SJSA1 (cell line): Measurements from ENCODE around the gene TSPAN14. TPM values are rescaled to one million over a fixed set of nuclear protein-coding genes. Genes with fewer than 3 reads are reported as not detected.

Experiments
- DNase-seq, 2 experiments: peaks; one replicate each; pipeline ENCODE4 v3.0.0-alpha.2; 2015 to 2020; ENCODE audit warnings: low spot score in 2 of 2, low read depth in 1 of 2
- H3K27ac ChIP-seq: fragments of 250-450 bp; sonication (Bioruptor Pico); 2 replicates; pipeline ENCODE4 v1.5.1; 2020; ENCODE audit warnings: mild to moderate bottlenecking, moderate library complexity
- H3K27me3 ChIP-seq: fragments of 250-450 bp; sonication (Bioruptor Pico); replicated peaks from 2 replicates; pipeline ENCODE4 v1.5.1; 2020; ENCODE audit warnings: mild to moderate bottlenecking, moderate library complexity
- H3K36me3 ChIP-seq: fragments of 250-450 bp; sonication (Bioruptor Pico); 2 replicates; pipeline ENCODE4 v1.5.1; 2020; ENCODE audit warnings: mild to moderate bottlenecking
- H3K4me1 ChIP-seq: fragments of 250-450 bp; sonication (Bioruptor Pico); replicated peaks from 2 replicates; pipeline ENCODE4 v1.6.1; 2021; ENCODE audit warnings: mild to moderate bottlenecking
- H3K4me3 ChIP-seq: fragments of 250-450 bp; sonication (Bioruptor Pico); 2 replicates; pipeline ENCODE4 v1.5.1; 2020; ENCODE audit warnings: mild to moderate bottlenecking
- H3K9me3 ChIP-seq: fragments of 250-450 bp; sonication (Bioruptor Pico); replicated peaks from 2 replicates; pipeline ENCODE4 v1.5.1; 2020; ENCODE audit warnings: mild to moderate bottlenecking
- total RNA-seq: library from RNA; depleted of rRNA; stranded (reverse); fragments of >200 nt; shearing (Covaris generic); gene quantifications from 2 replicates; pipeline ENCODE4 v1.2.3, GENCODE V29; 2014

TSPAN14 gene
- total RNA-seq, 1 experiment from 2014 or later = 65.8 TPM

- Histone ChIP-seq H3K27ac (no peak overlapping the region), H3K9me3 (no peaks in the 10 kb centered on the region), H3K36me3 (no peaks in the 10 kb centered on the region), H3K27me3 (no peaks in the 10 kb centered on the region), H3K4me1 (peaks cover 30% of the 10 kb centered on the region), H3K4me3 (no peak overlapping the region)
- DNase-seq = no peak
Measured at GRCh38 chr10:80441831-80442230, 12.3 kb upstream of the TSPAN14 start.

- H3K4me3 ChIP-seq = no peak overlapping the region
- H3K27ac ChIP-seq = peak overlapping the region; percentile 62; the same call in 1 of the 2 replicates
- no peaks in the 10 kb centered on the region for H3K9me3 ChIP-seq
- H3K4me1 ChIP-seq = peaks cover 36% of the 10 kb centered on the region
- H3K27me3 ChIP-seq = no peaks in the 10 kb centered on the region
- no peak for DNase-seq
- H3K36me3 ChIP-seq = no peaks in the 10 kb centered on the region
Measured at GRCh38 chr10:80442879-80443278, 11.2 kb upstream of the TSPAN14 start.

- Histone ChIP-seq H3K4me1 (peaks cover 36% of the 10 kb centered on the region), H3K27ac (peak overlapping the region; percentile 62), H3K4me3 (no peak overlapping the region), H3K36me3 (no peaks in the 10 kb centered on the region), H3K27me3 (no peaks in the 10 kb centered on the region), H3K9me3 (no peaks in the 10 kb centered on the region)
- DNase-seq = peak; percentile 52 to 60
Measured at GRCh38 chr10:80443531-80443974, 10.6 kb upstream of the TSPAN14 start.

GRCh38 chr10:80444124-80444523 lies 10.0 kb upstream of the TSPAN14 start:
- peak; percentile 67 to 76 for DNase-seq
- H3K27me3 ChIP-seq = no peaks in the 10 kb centered on the region
- no peaks in the 10 kb centered on the region for H3K36me3 ChIP-seq
- H3K9me3 ChIP-seq = no peaks in the 10 kb centered on the region
- H3K27ac ChIP-seq = peak overlapping the region; percentile 62
- peaks cover 36% of the 10 kb centered on the region for H3K4me1 ChIP-seq
- H3K4me3 ChIP-seq = no peak overlapping the region

GRCh38 chr10:80444646-80445319 lies 9.3 kb upstream of the TSPAN14 start:
- no peak overlapping the region for H3K4me3 ChIP-seq
- no peaks in the 10 kb centered on the region for H3K36me3 ChIP-seq
- peak overlapping the region; percentile 62 for H3K27ac ChIP-seq
- H3K4me1 ChIP-seq = peaks cover 36% of the 10 kb centered on the region
- no peaks in the 10 kb centered on the region for H3K9me3 ChIP-seq
- peak in 1 of 2 experiments; percentile 71 for DNase-seq
- H3K27me3 ChIP-seq = no peaks in the 10 kb centered on the region

GRCh38 chr10:80447436-80448190 lies 6.5 kb upstream of the TSPAN14 start:
- no peak for DNase-seq
- H3K36me3 ChIP-seq = no peaks in the 10 kb centered on the region
- H3K4me3 ChIP-seq = no peak overlapping the region

GRCh38 chr10:80448209-80448942 lies 5.7 kb upstream of the TSPAN14 start:
- DNase-seq = no peak
- no peaks in the 10 kb centered on the region for H3K27me3 ChIP-seq
- no peak overlapping the region for H3K4me3 ChIP-seq
- peaks cover 30% of the 10 kb centered on the region for H3K4me1 ChIP-seq
- no peak overlapping the region for H3K27ac ChIP-seq
- no peaks in the 10 kb centered on the region for H3K36me3 ChIP-seq
- no peaks in the 10 kb centered on the region for H3K9me3 ChIP-seq

More at GRCh38 chr10:80447436-80448190, 6.5 kb upstream of the TSPAN14 start:
- H3K27ac ChIP-seq = no peak overlapping the region
- H3K9me3 ChIP-seq = no peaks in the 10 kb centered on the region
- H3K27me3 ChIP-seq = no peaks in the 10 kb centered on the region
- peaks cover 34% of the 10 kb centered on the region for H3K4me1 ChIP-seq

GRCh38 chr10:80449520-80449919 lies 4.6 kb upstream of the TSPAN14 start:
- H3K36me3 ChIP-seq = peaks cover 4% of the 10 kb centered on the region
- H3K27ac ChIP-seq = no peak overlapping the region
- no peaks in the 10 kb centered on the region for H3K27me3 ChIP-seq
- DNase-seq = no peak
- no peaks in the 10 kb centered on the region for H3K9me3 ChIP-seq
- no peak overlapping the region for H3K4me3 ChIP-seq
- H3K4me1 ChIP-seq = peaks cover 24% of the 10 kb centered on the region

GRCh38 chr10:80451132-80451531 lies 3.0 kb upstream of the TSPAN14 start:
- Histone ChIP-seq H3K4me1 (peaks cover 25% of the 10 kb centered on the region), H3K4me3 (no peak overlapping the region), H3K27ac (no peak overlapping the region), H3K9me3 (no peaks in the 10 kb centered on the region), H3K27me3 (no peaks in the 10 kb centered on the region), H3K36me3 (peaks cover 14% of the 10 kb centered on the region)
- no peak for DNase-seq

- no peak for DNase-seq
- Histone ChIP-seq H3K27me3 (no peaks in the 10 kb centered on the region), H3K36me3 (peaks cover 18% of the 10 kb centered on the region), H3K4me1 (peaks cover 34% of the 10 kb centered on the region), H3K27ac (no peak overlapping the region), H3K4me3 (no peak overlapping the region), H3K9me3 (no peaks in the 10 kb centered on the region)
Measured at GRCh38 chr10:80452069-80452468, 2.0 kb upstream of the TSPAN14 start.

- Histone ChIP-seq H3K27ac (no peak overlapping the region), H3K27me3 (no peaks in the 10 kb centered on the region), H3K4me1 (peaks cover 34% of the 10 kb centered on the region), H3K36me3 (peaks cover 23% of the 10 kb centered on the region), H3K9me3 (no peaks in the 10 kb centered on the region), H3K4me3 (no peak overlapping the region)
- DNase-seq = no peak
Measured at GRCh38 chr10:80452640-80453039, 1.5 kb upstream of the TSPAN14 start.

- H3K36me3 ChIP-seq = peaks cover 27% of the 10 kb centered on the region
- no peaks in the 10 kb centered on the region for H3K27me3 ChIP-seq
- peak overlapping the region; percentile 99 for H3K4me3 ChIP-seq
- H3K27ac ChIP-seq = peak overlapping the region; percentile 46; the same call in 1 of the 2 replicates
- DNase-seq = peak in 1 of 2 experiments; percentile 76
- H3K4me1 ChIP-seq = peaks cover 40% of the 10 kb centered on the region
- H3K9me3 ChIP-seq = no peaks in the 10 kb centered on the region
Measured at GRCh38 chr10:80453056-80453841, 861 bp upstream of the TSPAN14 start.
